Superior temporal gyrus (tissue), 1 donor: ENCODE measurements around the gene TRIML1.

Source experiments
- DNase-seq: peaks from one replicate; pipeline ENCODE4 v3.0.0-alpha.2; 2016; ENCODE audit errors: extremely low spot score

Gene TRIML1, protein sequence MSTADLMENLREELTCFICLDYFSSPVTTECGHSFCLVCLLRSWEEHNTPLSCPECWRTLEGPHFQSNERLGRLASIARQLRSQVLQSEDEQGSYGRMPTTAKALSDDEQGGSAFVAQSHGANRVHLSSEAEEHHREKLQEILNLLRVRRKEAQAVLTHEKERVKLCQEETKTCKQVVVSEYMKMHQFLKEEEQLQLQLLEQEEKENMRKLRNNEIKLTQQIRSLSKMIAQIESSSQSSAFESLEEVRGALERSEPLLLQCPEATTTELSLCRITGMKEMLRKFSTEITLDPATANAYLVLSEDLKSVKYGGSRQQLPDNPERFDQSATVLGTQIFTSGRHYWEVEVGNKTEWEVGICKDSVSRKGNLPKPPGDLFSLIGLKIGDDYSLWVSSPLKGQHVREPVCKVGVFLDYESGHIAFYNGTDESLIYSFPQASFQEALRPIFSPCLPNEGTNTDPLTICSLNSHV

DNA sequence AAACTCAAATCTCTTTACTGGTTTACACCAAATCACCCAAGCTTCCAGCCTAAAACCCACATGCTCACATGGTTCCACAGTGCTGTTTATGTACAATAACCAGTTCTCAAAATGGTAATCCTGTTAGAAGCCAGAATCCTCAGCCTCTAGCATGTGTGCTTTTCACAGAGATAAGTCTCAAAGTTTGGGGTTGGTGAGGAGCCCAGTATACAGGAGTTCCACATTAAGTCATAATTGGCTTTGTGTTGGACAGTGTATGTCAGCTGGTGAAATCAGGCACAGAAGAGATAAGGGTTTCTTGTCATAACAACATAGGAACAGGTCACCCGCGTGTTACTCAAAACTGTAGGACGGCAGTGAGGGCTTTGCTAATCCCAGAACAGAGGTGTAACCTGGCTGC lies at the start of gene TRIML1:
TSS of gene TRIML1 (plus strand) at position 301 of the 400 bp plus-strand sequence. CDS start 118 bp downstream, outside the sequence.
- DNase-seq = no peak

DNA sequence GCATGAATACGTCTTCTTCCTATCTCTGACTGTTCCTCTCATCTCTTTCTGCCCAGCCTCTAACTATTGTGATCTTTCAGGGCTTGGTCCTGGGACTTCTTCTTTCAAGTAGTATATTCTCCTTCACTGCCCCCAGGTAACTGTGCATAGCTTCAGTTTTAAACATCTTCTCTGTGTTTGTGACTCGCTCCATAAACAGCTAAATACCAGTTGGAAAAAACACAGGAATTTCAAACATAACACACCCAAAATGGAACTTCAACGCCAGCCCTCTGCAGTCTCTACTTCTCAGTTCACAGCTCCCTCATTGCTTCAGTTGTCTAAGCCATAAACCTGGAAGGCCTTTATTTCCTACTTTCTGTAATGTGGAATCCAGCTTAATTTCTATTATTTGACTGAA lies 46.4 kb upstream of the TRIML1 start:
- no peak for DNase-seq

DNA sequence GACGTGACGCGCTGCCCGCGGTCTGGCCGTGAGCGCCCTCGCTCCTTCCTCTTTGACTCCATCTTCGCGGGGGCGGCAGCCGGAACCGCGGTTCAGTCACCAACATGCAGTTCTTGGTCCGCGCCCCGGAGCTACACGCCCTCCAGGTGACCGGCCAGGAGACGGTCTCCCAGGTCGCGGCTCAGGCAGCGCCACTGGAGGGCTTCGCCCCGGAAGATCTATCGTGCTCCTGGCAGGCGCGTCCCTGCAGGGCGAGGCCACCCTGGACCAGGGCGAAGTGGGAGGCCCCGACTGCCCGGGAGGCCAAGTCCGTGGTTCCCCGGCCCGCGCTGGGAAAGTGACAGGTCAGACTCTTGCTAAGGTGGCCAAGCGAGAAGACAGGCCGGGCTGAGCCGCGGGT lies 32.8 kb upstream of the TRIML1 start:
- DNase-seq = no peak

DNA sequence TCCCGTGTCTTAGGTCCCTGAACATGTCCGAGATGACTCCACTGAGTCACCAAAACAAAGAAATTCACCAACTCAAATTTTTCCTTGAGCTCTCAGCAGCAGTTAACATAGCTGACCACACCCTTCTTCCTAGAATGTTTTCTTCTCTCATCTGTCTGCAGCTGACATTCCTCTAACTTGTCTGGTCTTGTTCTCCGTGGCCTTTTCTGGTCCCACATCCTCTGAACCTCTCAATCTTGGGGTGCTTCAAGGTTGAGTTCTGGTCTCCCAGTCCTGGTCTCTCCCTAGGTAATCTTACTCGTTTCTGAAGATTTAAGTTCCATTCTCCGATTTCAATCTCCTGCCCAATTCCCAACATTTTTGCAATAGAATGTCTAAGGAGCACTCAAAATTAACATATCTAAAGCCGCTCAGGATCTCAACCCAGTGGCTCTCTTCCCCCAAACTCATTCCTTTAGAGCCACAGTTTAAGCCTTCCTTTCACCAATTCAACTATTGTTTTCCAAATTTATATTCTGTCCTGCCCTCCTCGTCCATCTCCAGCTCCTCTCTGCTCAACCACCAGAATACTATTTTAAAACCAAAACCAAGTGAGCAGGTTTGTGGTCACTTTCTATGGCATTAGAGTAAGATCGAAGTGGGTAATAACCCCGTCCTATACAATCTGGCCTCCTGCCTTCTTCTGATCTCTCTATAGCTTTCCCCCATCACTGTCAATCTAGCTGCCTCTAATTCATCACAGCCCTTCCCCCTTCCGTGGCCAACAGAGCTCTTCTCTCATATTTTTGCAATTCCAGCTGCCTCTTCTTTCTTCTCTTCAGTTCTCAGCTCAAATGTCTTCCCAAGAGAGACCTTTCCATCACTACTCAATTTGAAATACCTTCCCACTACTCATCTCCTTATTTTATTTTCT lies 31.1 kb upstream of the TRIML1 start:
- DNase-seq = no peak

DNA sequence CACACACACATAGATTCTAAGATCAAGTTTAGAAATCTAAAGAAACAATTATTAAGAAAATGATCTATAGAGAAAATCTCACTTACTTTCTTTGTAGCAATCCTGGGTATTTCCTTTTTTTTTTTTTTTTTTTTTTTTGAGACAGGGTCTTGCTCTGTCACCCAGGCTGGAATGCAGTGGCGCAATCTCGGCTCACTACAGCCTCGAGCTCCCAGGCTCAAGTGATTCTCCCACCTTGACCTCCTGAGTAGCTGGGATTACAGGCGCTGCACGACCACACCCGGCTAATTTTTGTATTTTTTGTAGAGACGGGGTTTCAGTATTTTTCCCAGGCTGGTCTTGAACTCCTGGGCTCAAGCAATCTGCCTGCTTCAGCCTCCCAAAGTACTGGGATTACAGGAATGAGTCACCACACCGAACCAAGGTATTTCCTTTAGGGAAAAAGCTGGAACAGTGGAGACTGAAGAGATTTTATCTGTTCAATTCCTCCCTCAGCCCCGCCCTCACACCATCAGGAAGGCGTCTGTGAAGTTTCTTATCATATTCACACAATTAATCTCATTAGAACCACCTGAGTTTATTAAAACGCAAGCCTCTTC lies 30.0 kb upstream of the TRIML1 start, which contains the start of gene TRIML2:
TSS of gene TRIML2 (minus strand) at position 447 of the 599 bp plus-strand sequence. CDS start 4,235 bp downstream, outside the sequence.
- no peak for DNase-seq

DNA sequence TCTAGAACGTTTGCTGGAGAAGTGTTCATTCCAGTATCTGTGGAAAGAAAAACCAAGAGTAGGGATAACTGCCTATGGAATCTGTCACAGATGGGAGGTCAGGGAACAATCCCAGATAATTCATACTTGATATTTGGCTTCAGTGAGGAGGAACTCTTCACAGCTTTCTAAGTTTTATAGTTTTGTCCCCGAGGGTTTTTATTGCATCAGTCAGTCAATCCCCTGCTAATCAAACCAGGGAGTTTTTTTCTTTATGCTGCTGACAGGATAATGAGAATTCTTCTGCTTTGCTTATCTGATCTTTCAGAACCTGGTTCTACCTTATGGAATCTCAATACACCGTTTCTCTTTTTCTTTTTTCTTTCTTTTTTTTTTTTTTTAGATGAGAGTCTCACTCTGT lies 29.2 kb upstream of the TRIML1 start:
- DNase-seq = no peak

DNA sequence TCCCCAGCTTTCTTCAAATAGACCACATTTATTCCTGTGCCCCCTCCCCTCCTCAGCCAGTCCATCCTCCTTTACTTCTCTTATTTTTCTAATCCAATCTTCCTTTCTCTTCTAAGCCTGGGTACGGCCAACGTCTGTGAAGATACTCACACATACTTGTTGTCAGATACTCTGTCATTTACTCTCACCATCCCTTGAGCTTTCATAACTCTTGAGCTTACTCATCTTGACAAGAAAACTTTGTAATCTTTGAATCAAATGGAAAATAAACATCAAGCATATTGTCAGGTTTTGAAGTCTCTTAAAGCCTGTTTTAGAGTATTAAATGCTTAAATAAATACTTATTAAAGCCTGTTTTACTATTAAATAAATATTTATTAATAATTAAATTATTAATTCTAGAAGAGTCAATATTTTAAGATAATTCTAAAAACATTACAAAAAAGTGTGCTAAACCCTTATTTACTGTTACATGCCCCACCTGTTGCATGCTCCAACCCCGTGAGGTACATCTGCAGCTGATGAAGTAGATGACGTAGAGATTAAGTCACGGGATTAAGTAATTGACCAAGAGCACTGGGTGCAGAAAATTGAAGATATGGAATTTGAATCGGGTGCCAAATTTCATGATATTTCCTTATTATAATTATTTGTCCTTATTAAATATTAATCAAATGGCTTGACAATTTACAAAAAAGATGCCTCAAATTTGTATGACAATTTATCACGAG lies 28.3 kb upstream of the TRIML1 start:
- peak; percentile 3 for DNase-seq

DNA sequence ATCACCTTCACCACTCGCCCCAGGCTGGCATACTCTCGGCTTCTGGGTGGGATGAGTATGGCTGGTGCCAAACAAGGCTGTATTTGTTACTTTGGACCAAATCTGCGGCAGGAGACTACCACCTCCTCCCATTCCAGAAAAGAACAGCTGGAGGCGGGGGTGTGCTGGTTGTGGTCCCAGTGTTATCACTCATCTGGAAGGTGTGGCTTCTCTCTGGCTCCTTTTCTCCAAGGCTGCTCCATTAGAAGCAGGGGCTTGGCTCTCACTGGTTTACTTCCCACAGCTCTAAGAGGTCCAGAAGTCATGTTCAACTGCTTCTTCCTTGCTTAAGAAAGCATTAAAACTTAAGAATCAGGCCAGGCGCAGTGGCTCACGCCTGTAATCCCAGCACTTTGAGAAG lies 27.3 kb upstream of the TRIML1 start:
- no peak for DNase-seq

DNA sequence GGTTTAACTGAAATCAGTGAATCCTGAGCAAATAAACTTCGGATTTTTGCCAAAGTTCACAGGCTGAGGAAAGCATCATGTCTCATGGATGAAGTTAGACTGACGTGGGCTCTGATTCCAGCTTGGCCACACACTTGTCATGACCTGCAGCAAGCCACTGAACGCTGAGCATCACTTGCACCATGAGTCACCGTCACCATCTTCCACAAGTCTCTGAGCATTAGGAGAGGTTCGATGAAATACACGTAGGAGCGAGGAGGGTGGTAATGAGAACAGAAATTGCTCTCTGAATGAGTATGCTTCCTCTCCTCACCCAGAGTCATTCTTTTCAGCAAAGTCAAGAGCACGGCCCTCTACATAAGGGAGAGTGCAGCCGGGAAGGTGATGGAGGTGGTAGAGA lies 26.1 kb upstream of the TRIML1 start:
- no peak for DNase-seq

DNA sequence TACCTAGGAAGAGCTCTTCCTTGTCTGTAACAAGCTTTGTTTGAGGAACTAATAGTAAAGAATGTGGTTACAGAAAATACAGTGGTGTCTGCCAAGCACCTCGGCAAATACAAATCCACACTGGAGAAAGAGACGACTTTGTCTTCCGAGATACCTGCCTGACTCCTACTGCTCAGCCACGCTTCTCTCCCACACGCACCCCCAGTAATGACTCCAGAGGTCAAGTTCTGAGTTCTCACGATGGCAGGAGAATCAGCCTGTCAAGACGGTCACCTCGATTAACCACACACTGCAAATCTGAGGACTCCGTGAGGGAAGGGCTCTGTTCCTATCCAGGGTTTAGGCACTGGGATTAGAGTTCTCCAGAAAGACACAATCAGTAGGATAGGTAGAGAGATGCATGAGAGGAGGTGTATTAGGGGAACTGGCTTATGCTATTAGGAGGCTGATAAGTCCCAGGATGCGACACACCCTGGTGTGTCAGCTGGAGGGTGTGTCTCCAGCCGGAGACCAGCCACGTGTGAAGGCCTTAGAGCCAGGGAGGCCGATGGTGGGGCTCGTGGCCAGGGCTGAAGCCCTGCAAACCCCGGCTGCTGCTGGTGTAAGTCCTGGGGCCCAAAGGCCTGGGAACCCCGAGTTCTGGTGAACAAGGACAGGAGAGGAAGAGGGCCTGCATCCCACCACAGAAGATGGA lies 21.5 kb upstream of the TRIML1 start:
- DNase-seq = no peak

DNA sequence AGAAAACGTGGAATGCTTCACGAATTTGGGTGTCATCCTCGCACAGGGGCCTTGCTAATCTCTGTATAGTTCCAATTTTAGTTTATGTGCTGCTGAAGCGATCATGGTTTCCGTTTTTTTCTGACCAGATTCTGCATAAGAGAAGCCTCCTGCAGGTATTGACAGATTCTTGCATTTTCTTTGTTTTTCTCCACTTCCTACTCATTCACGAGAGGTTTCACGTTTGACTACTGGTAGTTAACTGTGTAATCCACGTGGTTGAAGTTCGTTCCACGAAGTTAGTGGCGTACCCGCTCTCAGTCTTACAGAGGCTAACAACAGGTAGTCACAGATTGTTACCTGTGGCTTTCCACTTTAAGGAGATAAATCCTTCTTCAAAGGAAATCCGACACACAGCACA lies 17.7 kb upstream of the TRIML1 start:
- no peak for DNase-seq

DNA sequence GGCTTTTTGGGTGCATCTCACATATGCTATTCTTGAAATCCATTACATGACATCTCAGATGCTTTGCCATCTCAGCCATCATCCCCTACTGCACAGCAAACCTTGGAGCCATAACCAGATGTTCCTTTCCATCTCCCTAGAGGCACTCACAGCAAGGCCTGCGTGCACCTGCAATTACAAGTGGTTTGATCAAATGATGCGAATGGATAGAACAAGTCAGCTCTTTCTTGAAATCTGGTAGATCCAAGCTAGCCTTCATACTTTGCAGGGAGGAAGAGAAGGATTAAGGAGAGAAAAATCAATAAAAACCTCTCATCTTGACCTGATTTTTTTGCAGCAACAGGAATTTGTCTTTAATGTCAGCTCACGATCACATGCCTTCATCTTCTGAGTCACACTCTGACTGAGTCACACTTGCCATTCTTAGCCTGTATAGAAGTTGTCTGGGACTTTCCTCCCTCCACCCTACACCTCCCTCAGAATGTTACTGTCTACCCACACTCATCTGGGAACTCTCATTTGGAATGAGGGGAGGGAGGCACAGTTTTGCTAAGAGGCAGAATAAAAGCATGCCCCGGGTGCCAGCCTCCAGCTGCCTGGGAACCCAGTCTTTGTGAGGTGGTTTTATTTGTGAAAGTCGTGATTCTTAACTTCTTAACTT lies 11.9 kb upstream of the TRIML1 start:
- DNase-seq = peak; percentile 64

DNA sequence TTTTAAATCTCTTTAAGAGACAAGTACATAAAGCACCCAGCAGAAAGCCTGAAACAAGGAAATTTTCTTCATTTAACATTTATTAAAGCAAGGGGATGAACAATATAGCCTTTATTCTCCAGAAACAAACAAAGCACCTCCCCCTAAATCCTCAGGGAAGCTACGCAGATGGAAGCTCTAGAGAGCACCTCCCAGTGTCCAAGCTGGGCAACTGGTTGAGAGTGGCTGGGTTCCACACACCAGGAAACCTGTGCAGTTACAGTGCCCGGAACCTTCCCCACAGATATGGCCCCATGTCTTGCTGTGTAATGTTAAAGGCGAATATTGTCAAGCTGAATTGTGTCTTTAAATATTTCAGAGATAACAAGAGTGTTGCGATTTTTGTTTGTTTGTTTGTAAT lies 8.9 kb upstream of the TRIML1 start:
- DNase-seq = no peak

DNA sequence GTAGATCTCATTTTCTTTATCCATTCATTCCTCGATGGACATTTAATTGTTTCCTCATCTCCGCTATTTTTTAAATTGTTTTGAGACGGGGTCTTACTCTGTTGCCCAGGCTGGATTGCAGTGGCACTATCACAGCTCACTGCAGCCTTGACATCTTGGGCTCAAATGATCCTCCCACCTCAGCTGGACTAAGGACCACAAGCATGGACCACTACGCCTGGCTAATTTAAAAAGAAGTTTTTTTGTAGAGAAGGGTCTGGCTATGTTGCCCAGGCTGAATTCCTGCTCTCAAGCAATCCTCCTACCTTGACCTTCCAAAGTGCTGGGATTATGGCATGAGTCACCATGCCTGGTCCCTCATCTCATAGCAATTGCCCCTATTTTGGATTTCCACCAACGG lies 7.0 kb upstream of the TRIML1 start:
- no peak for DNase-seq

DNA sequence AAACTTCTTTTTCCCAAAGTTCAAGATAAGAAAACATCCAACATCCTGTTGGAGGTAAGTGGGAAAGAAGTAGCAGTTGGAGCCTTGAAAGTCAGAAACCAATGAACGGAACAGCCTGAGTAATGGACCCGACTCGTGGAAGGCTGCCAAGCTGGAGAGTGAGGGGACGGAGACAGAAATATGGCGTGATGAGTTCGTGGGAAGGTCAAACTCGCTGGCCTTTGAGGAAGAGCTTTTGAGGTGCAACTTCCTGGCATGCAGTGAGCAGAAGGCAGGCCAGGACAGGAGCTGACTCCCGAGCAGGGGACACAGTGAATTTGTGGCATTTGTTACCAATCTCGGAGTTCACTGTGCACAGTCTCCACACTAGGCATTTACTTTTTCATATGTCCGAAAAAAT lies 1.0 kb upstream of the TRIML1 start:
- no peak for DNase-seq

DNA sequence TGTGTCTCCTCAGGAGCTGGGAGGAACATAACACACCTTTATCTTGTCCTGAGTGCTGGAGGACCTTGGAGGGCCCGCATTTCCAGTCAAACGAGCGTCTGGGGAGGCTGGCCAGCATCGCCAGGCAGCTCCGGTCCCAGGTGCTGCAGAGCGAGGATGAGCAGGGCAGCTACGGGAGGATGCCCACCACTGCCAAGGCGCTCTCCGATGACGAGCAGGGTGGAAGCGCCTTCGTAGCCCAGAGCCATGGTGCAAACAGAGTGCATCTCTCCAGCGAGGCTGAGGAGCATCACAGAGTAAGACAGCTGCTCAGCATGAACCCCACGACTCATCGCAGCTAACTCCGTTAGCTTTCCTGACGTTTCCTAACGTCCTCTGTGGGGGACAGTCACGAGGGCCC lies 430 bp downstream of the TRIML1 start:
- DNase-seq = no peak

DNA sequence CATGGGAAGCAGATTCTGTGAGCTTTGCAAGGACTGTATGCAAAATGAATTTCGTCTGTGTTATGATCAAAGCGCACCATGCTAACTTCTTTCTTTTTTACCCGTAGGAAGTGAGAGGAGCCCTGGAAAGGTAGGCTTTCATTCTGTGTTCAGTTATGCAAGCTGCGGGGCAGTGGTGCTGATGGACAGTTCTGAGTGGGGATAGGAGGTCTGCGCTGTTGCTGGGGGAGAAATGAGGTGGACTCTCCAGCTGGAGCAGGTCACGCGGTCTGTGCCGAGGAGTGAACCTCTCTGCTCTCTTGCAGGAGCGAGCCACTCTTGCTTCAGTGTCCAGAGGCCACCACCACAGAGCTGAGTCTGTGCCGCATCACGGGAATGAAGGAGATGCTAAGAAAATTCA lies 4.5 kb downstream of the TRIML1 start:
- no peak for DNase-seq

DNA sequence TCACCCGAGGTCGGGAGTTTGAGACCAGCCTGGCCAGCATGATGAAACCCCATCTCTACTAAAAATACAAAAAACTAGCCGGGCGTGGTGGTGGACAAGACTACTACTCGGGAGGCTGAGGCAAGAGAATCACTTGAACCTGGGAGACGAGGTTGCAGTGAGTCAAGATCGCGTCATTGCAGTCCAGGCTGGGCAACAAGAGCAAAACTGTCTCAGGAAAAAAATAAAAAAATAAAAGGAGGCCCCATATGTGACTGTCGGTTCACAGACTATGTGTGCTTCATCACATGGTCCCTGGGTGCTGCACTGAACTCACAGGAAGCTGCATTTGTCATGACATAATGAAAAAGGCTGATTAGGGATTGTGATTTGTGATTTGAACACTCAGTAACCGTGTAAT lies 6.4 kb downstream of the TRIML1 start:
- DNase-seq = no peak

DNA sequence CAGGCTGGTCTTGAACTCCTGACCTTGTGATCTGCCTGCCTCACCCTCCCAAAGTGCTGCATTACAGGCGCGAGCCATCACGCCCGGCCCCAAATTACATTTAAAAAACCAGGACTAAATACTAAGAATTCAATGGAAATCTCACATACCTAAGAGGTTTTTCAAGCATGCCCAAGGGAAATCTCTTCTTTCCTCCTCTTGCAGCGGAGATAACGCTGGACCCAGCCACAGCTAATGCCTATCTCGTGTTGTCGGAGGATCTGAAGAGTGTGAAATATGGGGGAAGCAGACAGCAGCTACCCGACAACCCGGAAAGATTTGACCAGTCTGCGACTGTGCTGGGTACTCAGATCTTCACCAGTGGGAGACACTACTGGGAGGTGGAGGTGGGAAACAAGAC lies 7.4 kb downstream of the TRIML1 start:
- DNase-seq = no peak

DNA sequence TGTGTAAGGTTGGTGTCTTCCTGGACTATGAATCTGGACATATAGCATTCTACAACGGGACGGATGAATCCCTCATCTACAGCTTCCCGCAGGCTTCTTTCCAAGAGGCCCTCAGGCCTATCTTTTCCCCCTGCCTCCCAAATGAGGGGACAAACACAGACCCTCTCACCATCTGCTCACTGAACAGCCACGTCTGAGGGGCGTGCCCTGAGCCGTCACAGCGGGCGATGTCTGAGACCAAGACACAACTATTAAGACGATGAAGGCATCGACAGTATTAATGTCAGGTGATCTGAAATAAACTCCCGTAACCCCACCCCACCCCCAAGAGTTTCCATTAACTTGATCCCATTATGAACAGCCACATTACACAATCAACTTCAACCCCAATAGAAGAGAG lies 7.9 kb downstream of the TRIML1 start:
- DNase-seq = no peak
